ENCODE measurements around the gene PRXL2C. TPM values are rescaled to one million over a fixed set of nuclear protein-coding genes. Genes with fewer than 3 reads are reported as not detected.

PRXL2C gene
- total RNA-seq, 2 experiments from 2014 or later: not detected

- Histone ChIP-seq H4K20me1 (ENCODE audit: insufficient read depth, low read length) (no peaks in the 10 kb centered on the region), H3K9me3 (ENCODE audit: low read length) (no peaks in the 10 kb centered on the region), H3K27ac (ENCODE audit: low read depth, low read length, poor library complexity, severe bottlenecking) (no peak overlapping the region), H3K9me2 (ENCODE audit: insufficient read depth, low read length) (no peaks in the 10 kb centered on the region), H3K79me2 (ENCODE audit: insufficient read depth, low read depth, low read length) (no peaks in the 10 kb centered on the region), H3K4me1 (ENCODE audit: insufficient read depth, low read length, poor library complexity, severe bottlenecking) (peaks cover 10% of the 10 kb centered on the region), H3K36me3 (ENCODE audit: insufficient read depth, low read length) (no peaks in the 10 kb centered on the region), H2AFZ (ENCODE audit: low read length) (no peak overlapping the region), H3K4me2 (ENCODE audit: low read length) (no peak overlapping the region), H3K4me3 (ENCODE audit: low read depth, low read length, poor library complexity, severe bottlenecking) (no peak overlapping the region)
- TF ChIP-seq CTCF (conservative IDR thresholded peaks at IDR 0.05; ENCODE audit: low read length) (no peak), EZH2phosphoT487 (IDR thresholded peaks at IDR 0.05; ENCODE audit: borderline replicate concordance, low read depth, low read length) (no peak)
- no peak for DNase-seq (ENCODE audit: low spot score)
- BruUV-seq (replicated peaks): no TSS peak
- ChIA-PET CTCF (ENCODE audit: unreplicated experiment) (no interaction called here), POLR2A (no interaction called here)
- intact Hi-C loops (cut with micrococcal nuclease; ENCODE audit: unreplicated experiment): no loop called here
Measured at GRCh38 chr9:96618209-96619123, 36.7 kb downstream of the PRXL2C start.

DNA sequence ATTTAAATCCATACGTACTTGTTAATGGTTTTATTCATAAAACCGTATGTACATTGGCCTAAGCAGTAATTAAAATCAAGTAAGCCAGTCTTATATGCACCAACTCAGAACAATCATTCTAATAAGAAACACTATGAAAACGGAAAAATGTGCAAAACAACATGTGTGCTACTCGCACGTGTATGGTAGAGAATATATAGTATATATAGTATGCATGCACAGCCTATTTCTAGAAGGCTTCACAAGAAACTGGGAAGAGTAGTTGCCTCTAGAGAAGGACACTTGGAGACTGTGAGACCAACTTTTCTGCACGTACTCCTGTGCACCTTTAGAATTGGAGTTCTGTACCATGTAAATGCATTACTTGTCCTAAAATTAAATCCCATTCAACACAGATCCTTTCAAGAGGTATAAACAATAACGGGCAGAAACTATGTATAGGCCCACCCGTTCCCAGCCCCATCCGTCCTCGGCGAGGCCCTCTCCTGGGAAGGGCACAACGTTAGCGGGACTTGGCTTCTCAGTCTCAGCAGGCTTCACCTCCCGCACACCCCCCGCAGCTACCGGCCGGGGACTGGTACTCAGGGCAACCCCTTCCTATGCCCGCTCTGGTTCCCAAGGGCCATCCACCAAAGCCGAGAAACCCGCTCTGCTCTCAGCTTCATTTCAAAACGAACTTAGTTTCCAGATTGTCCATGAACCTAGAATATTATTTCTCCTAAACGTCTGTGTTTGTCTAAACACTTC is 37.5 kb downstream of the PRXL2C start:
- no TSS peak for BruUV-seq (replicated peaks)
- TF ChIP-seq EZH2phosphoT487 (IDR thresholded peaks at IDR 0.05; ENCODE audit: borderline replicate concordance, low read depth, low read length) (no peak), CTCF (conservative IDR thresholded peaks at IDR 0.05; ENCODE audit: low read length) (no peak)
- no peaks in the 10 kb centered on the region for H3K79me2 ChIP-seq (ENCODE audit: insufficient read depth, low read depth, low read length)
- no peak overlapping the region for H2AFZ ChIP-seq (ENCODE audit: low read length)
- H3K4me2 ChIP-seq (ENCODE audit: low read length): no peak overlapping the region
- no peak for DNase-seq (ENCODE audit: low spot score)
- H3K9me3 ChIP-seq (ENCODE audit: low read length): no peaks in the 10 kb centered on the region
- ChIA-PET POLR2A (no interaction called here), CTCF (ENCODE audit: unreplicated experiment) (no interaction called here)
- peaks cover 10% of the 10 kb centered on the region for H3K4me1 ChIP-seq (ENCODE audit: insufficient read depth, low read length, poor library complexity, severe bottlenecking)
- no peaks in the 10 kb centered on the region for H4K20me1 ChIP-seq (ENCODE audit: insufficient read depth, low read length)
- H3K4me3 ChIP-seq (ENCODE audit: low read depth, low read length, poor library complexity, severe bottlenecking): no peak overlapping the region
- no peaks in the 10 kb centered on the region for H3K9me2 ChIP-seq (ENCODE audit: insufficient read depth, low read length)
- H3K27ac ChIP-seq (ENCODE audit: low read depth, low read length, poor library complexity, severe bottlenecking): no peak overlapping the region
- intact Hi-C loops (cut with micrococcal nuclease; ENCODE audit: unreplicated experiment): no loop called here
- H3K36me3 ChIP-seq (ENCODE audit: insufficient read depth, low read length): no peaks in the 10 kb centered on the region
